ENCODE results near the gene BRIP1. TPM values are rescaled to one million over a fixed set of nuclear protein-coding genes. Genes with fewer than 3 reads are reported as not detected.

BRIP1 gene
- total RNA-seq, 1 donor from 2014 or later, result 2.4 TPM

DNA sequence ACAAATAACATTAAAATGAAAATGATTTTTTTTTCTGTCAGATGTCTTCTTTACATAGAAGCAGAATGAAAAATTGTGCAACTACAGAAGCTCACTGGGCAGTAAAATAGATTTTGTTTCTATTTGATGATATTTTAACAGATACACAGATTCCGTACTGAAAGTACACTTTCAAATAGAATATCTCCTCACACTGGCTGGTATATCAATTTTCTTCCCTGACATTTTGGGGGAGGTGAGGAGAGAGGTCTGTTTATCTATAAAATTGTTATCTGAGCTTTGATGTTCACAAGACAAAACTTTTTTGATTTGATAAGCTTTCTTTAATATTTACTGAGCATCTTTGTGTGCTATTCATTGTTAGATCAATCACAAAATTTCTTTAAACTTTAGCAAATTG is 148.0 kb downstream of the BRIP1 start:
- no peak for DNase-seq
- TF ChIP-seq, protein P1, sequence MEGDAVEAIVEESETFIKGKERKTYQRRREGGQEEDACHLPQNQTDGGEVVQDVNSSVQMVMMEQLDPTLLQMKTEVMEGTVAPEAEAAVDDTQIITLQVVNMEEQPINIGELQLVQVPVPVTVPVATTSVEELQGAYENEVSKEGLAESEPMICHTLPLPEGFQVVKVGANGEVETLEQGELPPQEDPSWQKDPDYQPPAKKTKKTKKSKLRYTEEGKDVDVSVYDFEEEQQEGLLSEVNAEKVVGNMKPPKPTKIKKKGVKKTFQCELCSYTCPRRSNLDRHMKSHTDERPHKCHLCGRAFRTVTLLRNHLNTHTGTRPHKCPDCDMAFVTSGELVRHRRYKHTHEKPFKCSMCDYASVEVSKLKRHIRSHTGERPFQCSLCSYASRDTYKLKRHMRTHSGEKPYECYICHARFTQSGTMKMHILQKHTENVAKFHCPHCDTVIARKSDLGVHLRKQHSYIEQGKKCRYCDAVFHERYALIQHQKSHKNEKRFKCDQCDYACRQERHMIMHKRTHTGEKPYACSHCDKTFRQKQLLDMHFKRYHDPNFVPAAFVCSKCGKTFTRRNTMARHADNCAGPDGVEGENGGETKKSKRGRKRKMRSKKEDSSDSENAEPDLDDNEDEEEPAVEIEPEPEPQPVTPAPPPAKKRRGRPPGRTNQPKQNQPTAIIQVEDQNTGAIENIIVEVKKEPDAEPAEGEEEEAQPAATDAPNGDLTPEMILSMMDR (IDR thresholded peaks at IDR 0.05; ENCODE audit: partially characterized antibody, unreplicated experiment), result no peak
- Mint-ChIP-seq H3K27me3 (ENCODE audit: unreplicated experiment) (peaks cover 1% of the 10 kb centered on the region), H3K9me3 (ENCODE audit: unreplicated experiment) (peaks cover 1% of the 10 kb centered on the region), H3K36me3 (ENCODE audit: unreplicated experiment) (peaks cover 6% of the 10 kb centered on the region), H3K4me1 (ENCODE audit: low read depth, unreplicated experiment) (no peaks in the 10 kb centered on the region), H3K4me3 (ENCODE audit: unreplicated experiment) (no peak overlapping the region), H3K27ac (ENCODE audit: unreplicated experiment) (no peak overlapping the region)

DNA sequence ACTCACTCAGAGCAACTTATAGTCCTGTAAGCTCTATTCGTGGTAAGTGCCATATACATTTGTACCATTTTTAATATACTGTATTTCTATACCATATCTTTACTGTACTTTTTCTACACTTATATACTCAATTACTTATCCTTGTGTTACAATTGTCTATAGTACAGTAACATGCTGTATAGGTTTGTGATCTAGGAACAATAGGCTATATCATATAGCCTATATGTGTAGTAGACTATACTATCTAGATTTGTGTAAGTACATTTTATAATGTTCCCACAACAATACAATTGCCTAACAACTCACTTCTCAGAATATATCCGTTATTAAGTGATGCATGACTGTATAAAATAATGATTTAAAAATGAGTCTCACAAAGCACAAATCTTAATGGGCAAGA is 149.0 kb downstream of the BRIP1 start:
- H3K27ac Mint-ChIP-seq (ENCODE audit: unreplicated experiment), result no peak overlapping the region
- DNase-seq, result no peak
- H3K27me3 Mint-ChIP-seq (ENCODE audit: unreplicated experiment), result peaks cover 1% of the 10 kb centered on the region
- no peak overlapping the region for H3K4me3 Mint-ChIP-seq (ENCODE audit: unreplicated experiment)
- TF ChIP-seq, protein P1 (IDR thresholded peaks at IDR 0.05; ENCODE audit: partially characterized antibody, unreplicated experiment), result no peak
- peaks cover 6% of the 10 kb centered on the region for H3K36me3 Mint-ChIP-seq (ENCODE audit: unreplicated experiment)
- H3K4me1 Mint-ChIP-seq (ENCODE audit: low read depth, unreplicated experiment), result no peaks in the 10 kb centered on the region
- peaks cover 1% of the 10 kb centered on the region for H3K9me3 Mint-ChIP-seq (ENCODE audit: unreplicated experiment)

DNA sequence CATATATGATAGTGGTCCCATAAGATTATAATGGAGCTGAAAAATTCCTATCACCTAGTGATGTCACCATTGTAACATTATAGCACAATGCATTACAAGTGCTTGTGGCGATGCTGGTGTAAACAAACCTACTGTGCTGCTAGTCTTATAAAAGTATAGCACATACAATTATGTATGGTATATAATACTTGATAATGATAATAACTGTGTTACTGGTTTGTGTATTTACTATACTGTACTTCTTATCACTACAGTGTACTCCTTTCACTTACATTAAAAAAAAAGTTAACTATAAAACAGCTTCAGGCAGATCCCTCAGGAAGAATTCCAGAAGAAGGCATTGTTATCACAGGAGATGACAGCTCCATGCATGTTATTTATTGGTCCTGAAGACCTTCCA is 150.3 kb downstream of the BRIP1 start:
- TF ChIP-seq, protein P1 (IDR thresholded peaks at IDR 0.05; ENCODE audit: partially characterized antibody, unreplicated experiment), result no peak
- no peak for DNase-seq
- no peak overlapping the region for H3K27ac Mint-ChIP-seq (ENCODE audit: unreplicated experiment)
- H3K27me3 Mint-ChIP-seq (ENCODE audit: unreplicated experiment), result peaks cover 1% of the 10 kb centered on the region
- no peaks in the 10 kb centered on the region for H3K4me1 Mint-ChIP-seq (ENCODE audit: low read depth, unreplicated experiment)
- peaks cover 2% of the 10 kb centered on the region for H3K36me3 Mint-ChIP-seq (ENCODE audit: unreplicated experiment)
- H3K9me3 Mint-ChIP-seq (ENCODE audit: unreplicated experiment), result peaks cover 1% of the 10 kb centered on the region
- H3K4me3 Mint-ChIP-seq (ENCODE audit: unreplicated experiment), result no peak overlapping the region

DNA sequence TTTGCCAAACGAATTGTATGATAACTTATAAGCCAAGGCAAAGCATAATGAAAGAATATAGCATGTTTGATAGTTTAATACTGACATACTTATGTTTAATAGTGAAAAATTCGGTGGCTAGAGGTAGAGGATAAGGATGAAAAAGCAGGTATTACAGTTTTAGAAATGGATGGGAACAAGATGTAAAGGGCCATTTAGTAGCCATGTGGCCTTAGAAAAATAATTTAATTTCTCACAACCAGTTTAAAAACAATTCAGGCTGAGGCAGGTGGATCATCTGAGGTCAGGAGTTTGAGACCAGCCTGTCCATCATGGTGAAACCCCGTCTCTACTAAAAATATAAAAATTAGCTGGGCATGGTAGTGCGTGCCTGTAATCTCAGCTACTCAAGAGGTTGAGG is 152.8 kb downstream of the BRIP1 start:
- no peak overlapping the region for H3K4me3 Mint-ChIP-seq (ENCODE audit: unreplicated experiment)
- H3K36me3 Mint-ChIP-seq (ENCODE audit: unreplicated experiment), result peaks cover 4% of the 10 kb centered on the region
- H3K27me3 Mint-ChIP-seq (ENCODE audit: unreplicated experiment), result peaks cover 1% of the 10 kb centered on the region
- H3K4me1 Mint-ChIP-seq (ENCODE audit: low read depth, unreplicated experiment), result no peaks in the 10 kb centered on the region
- H3K9me3 Mint-ChIP-seq (ENCODE audit: unreplicated experiment), result peaks cover 1% of the 10 kb centered on the region
- no peak for DNase-seq
- TF ChIP-seq, protein P1 (IDR thresholded peaks at IDR 0.05; ENCODE audit: partially characterized antibody, unreplicated experiment), result no peak
- H3K27ac Mint-ChIP-seq (ENCODE audit: unreplicated experiment), result no peak overlapping the region

DNA sequence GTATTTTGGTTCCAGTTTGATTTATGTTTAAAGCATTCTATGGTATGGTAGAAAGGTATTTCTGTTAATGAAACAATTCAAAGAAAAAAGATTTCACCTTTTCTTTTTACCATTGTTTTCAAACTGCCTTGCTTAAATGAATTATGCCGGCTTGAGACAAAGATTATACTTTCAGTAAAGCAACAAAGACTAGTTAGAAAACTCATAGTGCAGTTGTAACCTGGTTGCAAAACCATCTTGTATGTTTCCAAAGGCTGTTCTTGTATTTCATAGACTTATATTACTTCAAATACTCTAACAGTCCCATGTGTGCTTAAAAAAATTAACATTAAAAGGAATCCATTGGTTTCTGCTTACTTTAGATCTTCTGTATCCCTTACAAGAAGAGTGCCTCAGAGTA is 153.8 kb downstream of the BRIP1 start:
- H3K27ac Mint-ChIP-seq (ENCODE audit: unreplicated experiment), result no peak overlapping the region
- no peaks in the 10 kb centered on the region for H3K4me1 Mint-ChIP-seq (ENCODE audit: low read depth, unreplicated experiment)
- peaks cover 1% of the 10 kb centered on the region for H3K9me3 Mint-ChIP-seq (ENCODE audit: unreplicated experiment)
- DNase-seq, result no peak
- no peak overlapping the region for H3K4me3 Mint-ChIP-seq (ENCODE audit: unreplicated experiment)
- TF ChIP-seq, protein P1 (IDR thresholded peaks at IDR 0.05; ENCODE audit: partially characterized antibody, unreplicated experiment), result no peak
- peaks cover 1% of the 10 kb centered on the region for H3K27me3 Mint-ChIP-seq (ENCODE audit: unreplicated experiment)
- peaks cover 4% of the 10 kb centered on the region for H3K36me3 Mint-ChIP-seq (ENCODE audit: unreplicated experiment)

Measured in glutamatergic neuron (in vitro differentiated cells).